PFSK-1 (cell line): ENCODE data around the gene LMX1A.

Experiments used
- POLR2AphosphoS5 ChIP-seq: IDR thresholded peaks from 2 replicates; pipeline ENCODE4 v1.6.1; 2012; ENCODE audit warnings: low read depth, mild to moderate bottlenecking, control low read depth, low read length, moderate library complexity
- SIN3A ChIP-seq: IDR thresholded peaks from 2 replicates; pipeline ENCODE4 v1.6.1; 2012; ENCODE audit warnings: mild to moderate bottlenecking, low read length, moderate library complexity, borderline replicate concordance; ENCODE audit not compliant: insufficient read depth
- TAF1 ChIP-seq: IDR thresholded peaks from 2 replicates; pipeline ENCODE4 v1.6.1; 2012; ENCODE audit warnings: low read length, control low read depth, borderline replicate concordance; ENCODE audit not compliant: insufficient read depth
- TF ChIP-seq, protein P1 (sequence below), 2 experiments: IDR thresholded peaks; 2 replicates each; pipeline versions ENCODE4 v1.6.1 to v1.8.0; 2011 to 2012; ENCODE audit warnings: low read depth in 2 of 2, low read length in 2 of 2, control low read depth in 1 of 2, inconsistent platforms in 1 of 2, mild to moderate bottlenecking in 1 of 2, moderate library complexity in 1 of 2; ENCODE audit not compliant: insufficient read depth in 1 of 2

DNA sequence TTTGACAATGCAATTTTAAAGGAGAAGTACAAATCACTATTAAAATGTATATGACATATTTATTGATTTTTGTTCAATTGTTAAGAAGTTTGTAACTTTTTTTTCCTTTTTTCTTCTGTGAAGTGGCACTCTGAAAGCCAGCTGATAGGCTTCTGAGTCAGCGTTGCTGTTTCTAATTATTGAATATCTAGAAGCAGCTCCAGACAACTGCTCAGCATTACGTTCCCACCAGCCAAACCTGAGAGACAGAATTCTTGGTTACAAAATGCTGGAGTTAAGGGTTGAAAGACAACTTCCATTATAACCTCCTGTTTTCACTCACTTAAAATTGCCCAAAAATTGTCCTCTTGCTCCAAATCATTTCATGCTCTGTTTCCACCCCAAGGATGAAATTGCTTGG, 31.4 kb upstream of the LMX1A start:
- TF ChIP-seq, protein P1, sequence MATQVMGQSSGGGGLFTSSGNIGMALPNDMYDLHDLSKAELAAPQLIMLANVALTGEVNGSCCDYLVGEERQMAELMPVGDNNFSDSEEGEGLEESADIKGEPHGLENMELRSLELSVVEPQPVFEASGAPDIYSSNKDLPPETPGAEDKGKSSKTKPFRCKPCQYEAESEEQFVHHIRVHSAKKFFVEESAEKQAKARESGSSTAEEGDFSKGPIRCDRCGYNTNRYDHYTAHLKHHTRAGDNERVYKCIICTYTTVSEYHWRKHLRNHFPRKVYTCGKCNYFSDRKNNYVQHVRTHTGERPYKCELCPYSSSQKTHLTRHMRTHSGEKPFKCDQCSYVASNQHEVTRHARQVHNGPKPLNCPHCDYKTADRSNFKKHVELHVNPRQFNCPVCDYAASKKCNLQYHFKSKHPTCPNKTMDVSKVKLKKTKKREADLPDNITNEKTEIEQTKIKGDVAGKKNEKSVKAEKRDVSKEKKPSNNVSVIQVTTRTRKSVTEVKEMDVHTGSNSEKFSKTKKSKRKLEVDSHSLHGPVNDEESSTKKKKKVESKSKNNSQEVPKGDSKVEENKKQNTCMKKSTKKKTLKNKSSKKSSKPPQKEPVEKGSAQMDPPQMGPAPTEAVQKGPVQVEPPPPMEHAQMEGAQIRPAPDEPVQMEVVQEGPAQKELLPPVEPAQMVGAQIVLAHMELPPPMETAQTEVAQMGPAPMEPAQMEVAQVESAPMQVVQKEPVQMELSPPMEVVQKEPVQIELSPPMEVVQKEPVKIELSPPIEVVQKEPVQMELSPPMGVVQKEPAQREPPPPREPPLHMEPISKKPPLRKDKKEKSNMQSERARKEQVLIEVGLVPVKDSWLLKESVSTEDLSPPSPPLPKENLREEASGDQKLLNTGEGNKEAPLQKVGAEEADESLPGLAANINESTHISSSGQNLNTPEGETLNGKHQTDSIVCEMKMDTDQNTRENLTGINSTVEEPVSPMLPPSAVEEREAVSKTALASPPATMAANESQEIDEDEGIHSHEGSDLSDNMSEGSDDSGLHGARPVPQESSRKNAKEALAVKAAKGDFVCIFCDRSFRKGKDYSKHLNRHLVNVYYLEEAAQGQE (IDR thresholded peaks at IDR 0.05; ENCODE audit: insufficient read depth in 1 of 2, low read depth in 2 of 2, low read length in 2 of 2) = no peak
- TF ChIP-seq TAF1 (no peak), POLR2AphosphoS5 (no peak), SIN3A (no peak)
